Measurements from ENCODE around the gene HIF1AN. TPM values are rescaled to one million over a fixed set of nuclear protein-coding genes. Genes with fewer than 3 reads are reported as not detected.

Gene HIF1AN
- total and polyA plus RNA-seq, 2 of the 8 experiments (the other 6 are each of a cell fraction or from before 2014, with no cell fraction given): 10.9 to 62.8 TPM

DNA sequence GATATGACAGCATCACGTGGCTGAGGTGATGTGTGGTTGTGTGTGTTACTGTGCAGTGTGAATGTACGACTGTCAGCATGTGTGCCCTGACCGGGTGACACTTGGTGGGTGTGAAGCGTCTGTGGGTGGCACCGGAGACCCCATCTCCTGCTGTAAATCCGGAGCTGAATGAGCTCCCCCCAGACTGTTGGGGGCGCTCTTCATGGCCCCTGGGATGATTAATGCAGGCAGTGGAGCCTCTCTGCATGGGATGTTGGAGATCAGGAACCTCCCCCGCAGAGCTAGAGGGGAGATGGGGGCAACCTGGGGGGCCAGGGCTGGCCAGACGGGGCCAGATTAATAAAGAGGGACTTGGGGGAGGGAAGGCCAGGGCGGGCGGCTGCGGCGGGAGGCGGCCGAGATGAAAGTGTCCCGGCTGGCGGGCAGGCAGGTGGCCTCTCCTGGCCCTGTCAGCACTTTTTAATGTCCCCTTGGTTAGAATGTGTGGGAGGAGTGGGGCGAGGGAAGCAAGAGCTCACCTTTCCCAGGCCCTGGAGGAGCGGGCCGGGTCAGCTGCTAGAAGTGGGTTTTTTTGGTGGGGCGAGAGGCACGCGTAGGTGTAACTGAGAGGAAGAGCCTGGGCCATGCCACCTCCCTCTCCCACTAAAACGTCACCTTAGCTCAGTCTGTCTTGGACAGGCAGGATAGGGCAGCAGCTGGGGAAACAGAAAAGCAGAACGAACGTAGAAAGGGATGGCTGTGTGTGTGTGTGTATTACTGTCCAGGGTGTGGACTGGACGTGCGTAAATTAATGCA lies 34.1 kb downstream of the HIF1AN start:
- Histone ChIP-seq H3K27ac (ENCODE audit: low read depth, low read length) (no peak overlapping the region), H3K23ac (ENCODE audit: insufficient read length) (no peak overlapping the region), H3K14ac (ENCODE audit: insufficient read length) (no peak overlapping the region), H3K23me2 (ENCODE audit: low read depth, low read length) (peaks cover 8% of the 10 kb centered on the region; the same call in 1 of the 2 replicates), H3K9ac (replicated peaks in 1 of 4; ENCODE audit: extremely low read depth in 1 of 4, low read depth in 3 of 4, low read length in 3 of 4) (peak overlapping the region in 1 of 4 experiments; percentile 30; a peak in 1 of 7 replicates), H2AK5ac (ENCODE audit: low read depth, low read length) (peak overlapping the region; percentile 98), H3K56ac (replicated peaks; ENCODE audit: insufficient read length, low read depth, low read length) (no peak overlapping the region), H3K9me3 (ENCODE audit: insufficient read depth in 2 of 2, low read depth in 1 of 2, low read length in 1 of 2) (no peaks in the 10 kb centered on the region), H3K79me2 (ENCODE audit: control insufficient read depth in 1 of 2, insufficient read depth in 2 of 2, low read length in 2 of 2) (no peaks in the 10 kb centered on the region), H2AFZ (ENCODE audit: low read length) (peak overlapping the region; percentile 16; the same call in 1 of the 2 replicates), H4K5ac (ENCODE audit: insufficient read length, low read depth, low read length) (peak overlapping the region; percentile 24), H3K4me1 (replicated peaks in 1 of 4; ENCODE audit: control insufficient read depth in 3 of 4, insufficient read depth in 4 of 4, low read length in 3 of 4) (peaks cover 0 to 4% (median 2%) of the 10 kb centered on the region in 4 experiments; a peak in 4 of 7 replicates), H3K27me3 (replicated peaks in 1 of 4; ENCODE audit: control insufficient read depth in 3 of 4, extremely low read depth in 1 of 4, insufficient read depth in 3 of 4, low read length in 3 of 4) (peaks cover 0 to 24% (median 10%) of the 10 kb centered on the region in 4 experiments; a peak in 6 of 7 replicates), H2BK12ac (ENCODE audit: low read depth, low read length) (peak overlapping the region; percentile 92), H4K20me1 (replicated peaks in 1 of 2; ENCODE audit: control insufficient read depth in 1 of 2, insufficient read depth in 2 of 2, low read length in 2 of 2) (peaks cover 0 to 3% of the 10 kb centered on the region in 2 experiments), H2BK120ac (replicated peaks; ENCODE audit: low read depth, low read length) (no peak overlapping the region), H3K79me1 (ENCODE audit: low read depth, low read length) (no peaks in the 10 kb centered on the region), H3K4ac (replicated peaks; ENCODE audit: insufficient read length, low read depth, low read length) (peak overlapping the region; percentile 8), H2BK15ac (ENCODE audit: low read length) (0 out of 2 replicates have a peak overlapping the region, but pooled peaks have one; percentile 66), H4K8ac (ENCODE audit: extremely low read depth, insufficient read depth, low read length) (no peak overlapping the region), H2BK5ac (ENCODE audit: low read depth, low read length) (peak overlapping the region; percentile 22; the same call in 1 of the 2 replicates), H3K4me3 (ENCODE audit: extremely low read depth in 1 of 4, insufficient read depth in 2 of 4, low read depth in 3 of 4, low read length in 4 of 4) (peak overlapping the region; percentile 52 to 78 (median 67)), H4K91ac (replicated peaks; ENCODE audit: insufficient read length, low read length) (peak overlapping the region; percentile 79), H2BK20ac (ENCODE audit: low read length) (peak overlapping the region; percentile 61; the same call in 1 of the 2 replicates), H3K4me2 (ENCODE audit: insufficient read depth in 1 of 2, low read depth in 2 of 2, low read length in 2 of 2) (peak overlapping the region; percentile 76 to 99), H3K36me3 (ENCODE audit: control insufficient read depth in 2 of 4, insufficient read depth in 4 of 4, low read length in 3 of 4) (no peaks in the 10 kb centered on the region), H3K18ac (ENCODE audit: extremely low read depth, low read length) (no peak overlapping the region)
- FAIRE-seq: no peak
- POLR2A ChIA-PET (ENCODE audit: partially characterized antibody): interaction anchor here (0.8 to 2.4 kb wide), 5 partner anchors 9 to 173 kb away, joined by 3 to 15 read pairs (median 4); no protein-coding TSS in a partner anchor
- DNase-seq (ENCODE audit: low read depth in 1 of 2, low spot score in 2 of 2): peak in 1 of 2 experiments; percentile 71
- CTCF ChIA-PET (ENCODE audit: partially characterized antibody): interaction anchor here (0.5 to 9.8 kb wide), 71 partner anchors 8 to 1825 kb away, joined by 3 to 88 read pairs (median 4); partner anchors contain the start of gene HIF1AN
- WGBS, 2 experiments (ENCODE audit: extremely low coverage in 1 of 2, insufficient coverage in 1 of 2, insufficient read length in 1 of 2, insufficient replicate concordance in 2 of 2, low coverage in 1 of 2, low lambda C conversion rate in 2 of 2, missing lambda C conversion rate in 1 of 2): 25% methylated on average over 28 of the region's 28 CpGs; no CpG with 5 or more reads in 1 of the 2 experiments
- TF ChIP-seq CREB1 (IDR thresholded peaks at IDR 0.05) (0 out of 2 replicates have a peak, but pooled peaks have one; percentile 14), POU5F1 (IDR thresholded peaks at IDR 0.05; ENCODE audit: low read depth, low read length) (no peak), SUZ12 (IDR thresholded peaks at IDR 0.05; ENCODE audit: low read length) (no peak), RFX5 (IDR thresholded peaks at IDR 0.05; ENCODE audit: borderline replicate concordance, low read depth, low read length) (no peak), BRCA1 (IDR thresholded peaks at IDR 0.05; ENCODE audit: low read depth, low read length) (no peak), PHF8 (conservative IDR thresholded peaks at IDR 0.05; ENCODE audit: low read depth, low read length) (0 out of 2 replicates have a peak, but pooled peaks have one; percentile 39), CBX8 (IDR thresholded peaks at IDR 0.05; ENCODE audit: borderline replicate concordance, low read depth, low read length) (no peak)
- TF ChIP-seq, protein P1, sequence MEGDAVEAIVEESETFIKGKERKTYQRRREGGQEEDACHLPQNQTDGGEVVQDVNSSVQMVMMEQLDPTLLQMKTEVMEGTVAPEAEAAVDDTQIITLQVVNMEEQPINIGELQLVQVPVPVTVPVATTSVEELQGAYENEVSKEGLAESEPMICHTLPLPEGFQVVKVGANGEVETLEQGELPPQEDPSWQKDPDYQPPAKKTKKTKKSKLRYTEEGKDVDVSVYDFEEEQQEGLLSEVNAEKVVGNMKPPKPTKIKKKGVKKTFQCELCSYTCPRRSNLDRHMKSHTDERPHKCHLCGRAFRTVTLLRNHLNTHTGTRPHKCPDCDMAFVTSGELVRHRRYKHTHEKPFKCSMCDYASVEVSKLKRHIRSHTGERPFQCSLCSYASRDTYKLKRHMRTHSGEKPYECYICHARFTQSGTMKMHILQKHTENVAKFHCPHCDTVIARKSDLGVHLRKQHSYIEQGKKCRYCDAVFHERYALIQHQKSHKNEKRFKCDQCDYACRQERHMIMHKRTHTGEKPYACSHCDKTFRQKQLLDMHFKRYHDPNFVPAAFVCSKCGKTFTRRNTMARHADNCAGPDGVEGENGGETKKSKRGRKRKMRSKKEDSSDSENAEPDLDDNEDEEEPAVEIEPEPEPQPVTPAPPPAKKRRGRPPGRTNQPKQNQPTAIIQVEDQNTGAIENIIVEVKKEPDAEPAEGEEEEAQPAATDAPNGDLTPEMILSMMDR (IDR thresholded peaks at IDR 0.05; ENCODE audit: control extremely low read depth in 1 of 3, insufficient read depth in 1 of 3, low read depth in 1 of 3, low read length in 3 of 3): peak; percentile 78 to 88 (median 83)

All from H1 (cell line).